Erythroblast (primary cell): ENCODE data around the gene COX19.

Source experiments
- GATA1 ChIP-seq: IDR thresholded peaks from 2 replicates; pipeline ENCODE4 v1.6.1; 2011; ENCODE audit warnings: low read depth, mild to moderate bottlenecking, control low read depth, low read length, moderate library complexity
- POLR2A ChIP-seq: IDR thresholded peaks from 2 replicates; pipeline ENCODE4 v1.6.1; 2011; ENCODE audit warnings: mild to moderate bottlenecking, low read length

GRCh38 chr7:964401-965231 is 10.7 kb downstream of the COX19 start:
- TF ChIP-seq POLR2A: no peak
- no peak for TF ChIP-seq GATA1
